ENCODE data around the gene PLEKHJ1. TPM values are rescaled to one million over a fixed set of nuclear protein-coding genes. Genes with fewer than 3 reads are reported as not detected.
"Not testable (repeated sequence)": the region's sequence is repeated elsewhere in the genome, so short reads cannot be mapped to it uniquely, and the experiment has no call there.

The PLEKHJ1 gene
- polyA plus RNA-seq (2014; cell fraction: cytosol; rRNA removed): 149 TPM in 2 replicates
- polyA plus RNA-seq (2014; cell fraction: nucleus; rRNA removed): 161 and 205 TPM in 2 replicates

GRCh38 chr19:2236314-2237050, at the start of gene PLEKHJ1, which contains the start of gene SF3A2:
TSS of gene PLEKHJ1 (minus strand) at chr19:2236329. CDS start at chr19:2236248, 81 bp downstream.
TSS of gene SF3A2 (plus strand) at chr19:2236824. CDS start at chr19:2243419, 6,595 bp downstream.
- DNase-seq (ENCODE audit: low spot score): peak; percentile 97

DNA sequence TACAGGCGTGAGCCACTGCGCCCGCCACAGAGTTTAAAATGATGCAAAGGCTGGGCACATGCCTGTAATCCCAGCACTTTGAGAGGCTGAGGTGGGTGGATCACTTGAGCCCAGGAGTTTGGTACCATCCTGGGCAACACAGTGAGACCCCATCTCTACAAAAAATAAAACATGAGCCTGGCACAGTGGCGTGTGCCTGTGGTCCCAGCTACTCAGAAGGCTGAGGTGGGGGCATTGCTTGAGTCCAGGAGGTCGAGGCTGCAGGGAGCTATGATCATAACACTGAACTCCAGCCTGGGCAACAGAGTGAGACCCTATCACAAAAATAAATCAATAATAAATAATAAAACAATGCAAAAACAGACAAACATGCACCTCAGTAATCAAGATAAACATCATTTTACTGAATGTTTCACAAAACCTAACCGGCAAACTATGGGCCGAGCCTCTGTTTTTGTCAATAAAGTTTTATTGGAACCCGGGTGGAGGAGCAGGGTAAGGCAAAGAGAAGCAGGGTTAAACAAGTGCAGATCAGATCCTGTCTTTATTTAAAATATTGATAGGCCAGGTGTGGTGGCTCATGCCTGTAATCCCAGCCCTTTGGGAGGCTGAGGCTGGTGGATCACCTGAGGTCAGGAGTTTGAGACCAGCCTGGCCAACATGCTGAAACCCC, 47.8 kb upstream of the PLEKHJ1 start:
- no peak for DNase-seq (ENCODE audit: low spot score)

DNA sequence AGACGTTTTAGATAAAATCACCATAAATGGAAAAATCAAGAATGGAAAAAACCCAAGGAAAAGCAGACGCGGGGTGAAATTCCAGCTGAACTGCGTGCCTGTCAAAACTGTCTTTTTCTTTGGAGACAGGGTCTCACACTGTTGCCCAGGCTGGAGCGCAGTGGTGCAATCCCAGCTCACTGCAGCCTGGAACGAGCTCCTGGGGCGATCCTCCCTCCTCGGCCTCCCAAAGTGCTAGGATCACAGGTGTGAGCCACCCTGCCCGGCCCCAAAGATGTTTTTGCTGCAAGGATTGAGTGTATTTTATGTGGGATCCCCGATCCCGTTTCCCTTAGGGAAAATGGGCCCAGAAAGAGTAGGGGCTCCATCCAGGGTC, 46.7 kb upstream of the PLEKHJ1 start:
- no peak for DNase-seq (ENCODE audit: low spot score)

- no peak for DNase-seq (ENCODE audit: low spot score)
Observed at GRCh38 chr19:2282062-2282861, 46.1 kb upstream of the PLEKHJ1 start, which contains the start of gene PEAK3. TSS of gene PEAK3 (minus strand) at chr19:2282175. CDS start at chr19:2280931, 1,244 bp downstream.

DNA sequence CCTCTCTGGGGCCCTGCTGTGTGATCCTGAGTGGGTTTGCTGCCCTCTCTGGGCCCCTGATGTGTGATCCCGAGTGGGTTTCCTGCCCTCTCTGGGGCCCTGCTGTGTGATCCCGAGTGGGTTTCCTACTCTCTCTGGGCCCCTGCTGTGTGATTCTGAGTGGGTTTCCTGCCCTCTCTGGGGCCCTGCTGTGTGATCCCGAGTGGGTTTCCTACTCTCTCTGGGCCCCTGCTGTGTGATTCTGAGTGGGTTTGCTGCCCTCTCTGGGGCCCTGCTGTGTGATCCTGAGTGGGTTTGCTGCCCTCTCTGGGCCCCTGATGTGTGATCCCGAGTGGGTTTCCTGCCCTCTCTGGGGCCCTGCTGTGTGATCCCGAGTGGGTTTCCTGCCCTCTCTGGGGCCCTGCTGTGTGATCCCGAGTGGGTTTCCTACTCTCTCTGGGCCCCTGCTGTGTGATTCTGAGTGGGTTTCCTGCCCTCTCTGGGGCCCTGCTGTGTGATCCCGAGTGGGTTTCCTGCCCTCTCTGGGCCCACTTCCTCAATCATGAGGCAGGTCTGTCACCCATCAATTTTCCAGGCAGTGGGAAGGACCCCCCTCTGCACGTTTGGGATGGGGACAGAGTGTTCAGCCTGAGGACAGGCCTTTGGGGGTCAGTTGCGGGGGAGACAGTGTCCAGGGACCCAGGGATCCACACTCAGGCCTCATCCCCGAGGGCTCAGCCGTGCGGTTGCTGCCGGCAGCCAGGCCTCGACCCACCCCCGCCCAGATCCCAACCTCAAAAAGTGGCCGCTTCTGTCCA, 45.3 kb upstream of the PLEKHJ1 start:
- not testable (repeated sequence) for DNase-seq (ENCODE audit: low spot score)

GRCh38 chr19:2280633-2281264, 44.6 kb upstream of the PLEKHJ1 start:
- DNase-seq (ENCODE audit: low spot score): no peak

DNA sequence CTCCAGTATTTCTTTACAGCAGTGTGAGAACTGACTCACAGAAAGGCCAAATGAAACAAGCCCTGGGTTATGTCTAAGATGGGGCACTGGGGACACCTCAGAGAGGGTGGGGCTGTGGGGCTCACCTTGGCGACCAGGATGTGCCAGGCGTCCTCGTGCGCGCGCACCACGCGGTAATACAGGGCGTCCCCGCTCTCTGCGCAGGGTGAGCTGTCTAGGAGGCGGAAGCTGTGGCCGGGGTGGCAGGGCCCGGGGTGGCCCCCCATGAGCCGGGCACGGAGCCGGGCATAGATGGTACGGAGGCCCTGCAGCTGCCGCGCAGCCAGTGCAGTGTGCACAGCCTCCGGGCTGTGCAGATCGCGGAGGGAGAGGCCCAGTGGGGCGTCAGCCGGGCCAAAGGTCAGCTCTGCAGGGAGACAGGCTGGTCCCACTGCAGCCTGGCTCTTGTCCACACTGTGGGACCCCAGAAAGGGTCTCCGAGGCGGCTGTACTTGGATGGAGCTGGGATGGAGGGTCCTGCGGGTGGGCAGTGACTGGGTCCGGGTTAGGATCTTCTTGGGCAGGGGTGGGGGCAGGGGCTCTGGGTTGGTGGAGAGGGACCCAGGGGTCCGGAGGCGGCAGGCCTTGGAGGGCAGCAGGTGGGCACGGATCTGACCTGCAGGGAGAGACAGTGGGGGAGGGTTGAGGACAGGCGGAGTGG, 42.5 kb upstream of the PLEKHJ1 start:
- no peak for DNase-seq (ENCODE audit: low spot score)

DNA sequence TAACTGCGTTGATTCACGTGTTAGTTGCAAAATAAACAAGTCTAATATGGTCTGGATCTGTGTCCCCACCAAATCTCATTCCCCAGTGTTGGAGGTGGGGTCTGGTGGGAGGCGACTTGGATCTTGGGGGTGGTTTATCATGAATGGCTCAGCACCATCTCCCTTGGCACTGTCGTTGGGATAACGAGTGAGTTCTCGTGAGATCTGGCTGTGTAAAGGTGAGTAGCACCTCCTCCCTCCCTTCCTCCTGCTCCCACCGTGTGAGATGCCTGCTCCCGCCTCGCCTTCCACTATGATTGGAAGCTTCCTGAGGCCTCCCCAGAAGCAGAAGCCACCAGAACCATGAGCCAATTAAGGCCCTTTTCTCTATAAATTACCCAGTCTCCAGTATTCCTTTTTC, 41.0 kb upstream of the PLEKHJ1 start:
- DNase-seq (ENCODE audit: low spot score): no peak

DNA sequence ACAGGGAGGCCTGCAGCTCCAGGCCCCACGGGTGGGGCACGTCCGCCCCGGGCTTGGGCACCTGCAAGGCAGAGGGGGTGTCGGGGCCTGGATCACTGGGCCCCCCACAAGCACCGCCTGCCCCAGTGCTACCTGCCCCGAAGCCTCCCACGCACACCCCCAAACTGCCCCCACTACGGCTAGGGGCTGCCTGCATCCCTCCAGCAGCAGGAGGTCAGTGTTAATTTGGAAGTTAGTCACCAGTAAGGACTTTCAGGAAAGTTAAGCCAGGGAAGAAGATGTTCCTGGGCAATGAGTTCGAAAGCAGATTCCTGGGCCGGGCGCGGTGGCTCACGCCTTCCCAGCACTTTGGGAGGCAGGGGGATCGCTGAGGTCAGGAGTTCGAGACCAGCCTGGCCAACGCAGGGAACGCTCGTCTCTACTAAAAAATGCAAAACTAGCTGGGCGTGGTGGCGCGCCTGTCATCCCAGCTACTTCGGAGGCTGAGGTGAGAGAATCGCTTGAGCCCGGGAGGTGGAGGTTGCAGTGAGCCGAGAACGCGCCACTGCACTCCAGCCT, 40.4 kb upstream of the PLEKHJ1 start:
- DNase-seq (ENCODE audit: low spot score): no peak

GRCh38 chr19:2275588-2276428, 39.7 kb upstream of the PLEKHJ1 start:
- no peak for DNase-seq (ENCODE audit: low spot score)

- DNase-seq (ENCODE audit: low spot score): peak; percentile 77
Observed at GRCh38 chr19:2274931-2275535, 38.9 kb upstream of the PLEKHJ1 start.

- no peak for DNase-seq (ENCODE audit: low spot score)
Observed at GRCh38 chr19:2274185-2274711, 38.1 kb upstream of the PLEKHJ1 start.

DNA sequence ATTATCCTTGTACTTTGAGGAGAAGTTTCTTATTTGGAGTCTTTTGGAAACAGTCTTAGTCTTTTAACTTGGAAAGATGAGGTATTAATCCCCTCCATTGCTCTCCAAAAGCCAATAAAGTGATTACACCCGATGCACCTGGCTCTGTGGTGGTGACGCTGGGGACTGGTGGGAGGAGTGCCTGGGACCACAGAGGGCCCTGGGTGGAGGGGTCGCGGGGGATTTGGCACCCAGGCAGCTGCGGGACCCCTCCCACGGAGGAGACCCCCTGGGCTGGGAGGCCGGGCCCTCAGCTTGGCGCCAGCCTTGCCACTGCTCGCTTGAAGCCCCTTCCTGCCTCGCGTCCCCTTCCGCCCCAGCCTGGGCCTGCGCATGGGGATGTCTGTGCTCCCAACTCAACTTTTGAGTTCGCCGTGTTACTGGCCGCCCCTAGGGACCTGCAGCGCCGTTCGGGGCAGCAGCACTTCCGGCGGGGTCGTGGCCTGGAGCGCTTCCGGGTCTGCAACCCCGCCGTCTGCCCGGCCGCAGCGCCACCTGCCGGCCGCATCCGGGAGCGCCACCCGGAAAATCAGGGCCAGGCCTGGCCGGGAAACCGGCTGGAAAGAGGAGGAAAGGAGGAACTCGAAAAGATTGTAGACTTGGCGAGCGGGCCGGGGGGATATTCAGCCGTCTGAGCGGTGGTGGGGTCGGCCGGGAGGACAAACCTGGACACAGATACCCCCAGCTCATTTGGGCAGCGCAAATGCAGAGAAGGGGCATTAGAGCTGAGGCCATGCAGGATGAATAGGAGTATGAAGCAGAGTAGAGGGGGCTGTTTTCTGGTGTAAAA, 37.4 kb upstream of the PLEKHJ1 start:
- DNase-seq (ENCODE audit: low spot score): peak; percentile 85

DNA sequence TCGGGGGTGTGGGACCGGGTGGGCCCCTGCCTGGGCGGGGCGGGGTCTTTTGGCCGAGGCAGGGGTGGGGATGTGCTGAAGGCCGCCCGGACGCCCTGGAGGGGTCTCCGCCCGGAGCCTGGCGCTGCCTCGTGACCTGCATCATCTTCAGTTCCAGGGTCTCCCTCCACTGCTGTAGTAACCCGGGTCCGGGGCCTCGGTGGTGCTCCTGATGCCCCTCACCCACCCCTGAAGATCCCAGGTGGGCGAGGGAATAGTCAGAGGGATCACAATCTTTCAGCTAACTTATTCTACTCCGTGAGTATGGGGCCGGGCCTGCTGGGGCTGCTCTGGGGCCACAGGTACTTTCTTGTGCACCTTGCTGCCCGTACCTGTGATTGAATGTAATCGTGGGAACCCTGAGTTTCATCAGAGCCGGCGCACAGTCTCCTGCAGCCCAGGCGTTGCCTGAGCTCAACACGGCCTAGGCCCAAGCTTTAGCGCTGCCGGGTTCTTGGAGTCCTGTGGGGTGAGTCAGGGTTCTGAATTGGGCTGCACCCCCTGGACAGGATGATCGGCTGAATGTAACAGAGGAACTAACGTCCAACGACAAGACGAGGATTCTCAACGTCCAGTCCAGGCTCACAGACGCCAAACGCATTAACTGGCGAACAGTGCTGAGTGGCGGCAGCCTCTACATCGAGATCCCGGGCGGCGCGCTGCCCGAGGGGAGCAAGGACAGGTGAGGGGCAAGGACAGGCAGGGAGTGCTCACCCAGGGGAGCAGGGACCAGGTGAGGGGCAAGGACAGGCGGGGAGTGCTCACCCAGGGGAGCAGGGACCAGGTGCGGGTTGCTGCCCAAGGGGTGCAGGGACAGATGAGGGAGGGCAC, 35.3 kb upstream of the PLEKHJ1 start:
- no peak for DNase-seq (ENCODE audit: low spot score)

DNA sequence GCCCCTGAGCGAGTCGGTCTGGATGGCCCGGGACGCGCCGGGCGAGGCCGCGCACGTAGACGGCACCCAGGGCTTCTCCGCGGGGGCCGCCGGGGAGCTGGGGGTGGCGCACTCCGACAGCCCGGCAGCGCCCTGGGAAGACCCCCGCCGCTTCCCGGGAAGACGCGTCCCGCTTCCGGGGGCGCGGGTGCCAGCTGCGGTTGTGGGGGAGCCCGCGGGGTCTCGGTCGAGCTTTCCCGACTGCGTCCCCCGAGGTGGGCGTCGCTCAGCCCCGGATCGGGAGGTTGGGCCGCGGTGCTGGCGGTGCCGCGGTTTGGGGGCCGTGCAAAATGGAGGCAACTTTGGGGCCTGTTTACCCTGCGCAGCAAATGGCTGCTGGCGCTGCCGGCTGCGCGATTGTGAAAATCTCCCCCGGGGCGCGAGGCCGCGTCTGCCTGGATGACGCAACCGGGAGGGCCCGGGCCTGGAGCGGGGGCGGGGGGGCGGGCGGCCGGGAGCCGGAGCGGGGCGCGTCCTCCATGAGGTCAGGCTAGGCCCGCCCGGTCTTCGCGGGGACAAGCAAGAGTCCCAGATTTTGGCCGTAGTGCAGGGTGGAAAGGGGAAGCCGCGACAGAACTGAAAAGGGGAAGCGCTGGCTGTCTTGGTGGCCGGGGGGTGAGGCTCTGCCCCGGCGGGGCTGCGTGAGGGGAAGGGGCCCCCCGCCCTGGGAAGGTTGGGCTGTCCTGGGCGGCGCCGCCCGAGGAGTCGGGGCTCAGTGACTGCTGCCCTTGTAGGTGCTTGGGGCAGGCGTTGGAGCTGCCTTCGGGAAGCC, 34.5 kb upstream of the PLEKHJ1 start:
- DNase-seq (ENCODE audit: low spot score): no peak

DNA sequence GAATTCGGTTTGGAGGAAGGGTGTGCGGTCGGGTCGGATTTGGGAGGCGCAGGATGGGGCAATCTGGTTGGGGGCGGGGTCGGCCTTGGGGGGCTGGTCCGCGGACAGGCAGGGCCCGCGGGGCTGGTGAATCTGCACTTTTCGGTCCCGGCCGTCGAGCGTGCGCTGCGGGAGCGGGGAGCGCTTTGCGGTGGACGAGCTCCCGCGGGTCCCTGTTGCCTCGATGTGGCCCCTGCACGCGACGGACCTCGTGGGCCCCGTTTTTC, 34.0 kb upstream of the PLEKHJ1 start:
- no peak for DNase-seq (ENCODE audit: low spot score)
